Mononuclear cell (primary cell): Measurements from ENCODE around the gene WDR82. TPM values are rescaled to one million over a fixed set of nuclear protein-coding genes. Genes with fewer than 3 reads are reported as not detected.

Experiments
- H3K27me3 ChIP-seq: 2 replicates; pipeline ENCODE4 v1.6.0; 2011; ENCODE audit warnings: low read length, control low read depth; ENCODE audit not compliant: insufficient read depth
- H3K4me1 ChIP-seq: 2 replicates; pipeline ENCODE4 v1.5.1; 2011; ENCODE audit warnings: mild to moderate bottlenecking, low read length, control low read depth; ENCODE audit not compliant: insufficient read depth
- H3K4me3 ChIP-seq: 2 replicates; pipeline ENCODE4 v1.5.1; 2011; ENCODE audit warnings: mild to moderate bottlenecking, low read length, moderate library complexity
- H3K9me3 ChIP-seq: 2 replicates; pipeline ENCODE4 v1.5.1; 2011; ENCODE audit warnings: low read depth, mild to moderate bottlenecking, control low read depth, low read length
- total RNA-seq: library from RNA; depleted of rRNA; stranded (reverse); fragments of >200 nt; gene quantifications from one replicate; pipeline ENCODE4 v1.2.3, GENCODE V29; 2012

Gene WDR82
- total RNA-seq, 1 donor = 85.5 TPM

GRCh38 chr3:52232279-52233107 lies 46.0 kb downstream of the WDR82 start:
- Histone ChIP-seq H3K27me3 (no peaks in the 10 kb centered on the region), H3K4me3 (no peak overlapping the region), H3K4me1 (peaks cover 56% of the 10 kb centered on the region), H3K9me3 (no peaks in the 10 kb centered on the region)

- Histone ChIP-seq H3K4me3 (no peak overlapping the region), H3K9me3 (no peaks in the 10 kb centered on the region), H3K4me1 (peaks cover 54% of the 10 kb centered on the region), H3K27me3 (no peaks in the 10 kb centered on the region)
These were observed 46.8 kb downstream of the WDR82 start for GRCh38 chr3:52231502-52232278.

- Histone ChIP-seq H3K4me1 (peaks cover 54% of the 10 kb centered on the region), H3K27me3 (no peaks in the 10 kb centered on the region)
These were observed 47.5 kb downstream of the WDR82 start for GRCh38 chr3:52230889-52231499.

GRCh38 chr3:52230461-52230860 lies 48.0 kb downstream of the WDR82 start:
- Histone ChIP-seq H3K9me3 (no peaks in the 10 kb centered on the region), H3K4me1 (peaks cover 54% of the 10 kb centered on the region), H3K27me3 (no peaks in the 10 kb centered on the region), H3K4me3 (no peak overlapping the region)

More at GRCh38 chr3:52230889-52231499, 47.5 kb downstream of the WDR82 start:
- no peaks in the 10 kb centered on the region for H3K9me3 ChIP-seq
- H3K4me3 ChIP-seq = no peak overlapping the region

- Histone ChIP-seq H3K4me1 (peaks cover 54% of the 10 kb centered on the region), H3K9me3 (no peaks in the 10 kb centered on the region), H3K27me3 (no peaks in the 10 kb centered on the region), H3K4me3 (no peak overlapping the region)
These were observed 48.8 kb downstream of the WDR82 start for GRCh38 chr3:52229656-52230055.

GRCh38 chr3:52228751-52229291 lies 49.6 kb downstream of the WDR82 start:
- no peak overlapping the region for H3K4me3 ChIP-seq
- no peaks in the 10 kb centered on the region for H3K9me3 ChIP-seq
- peaks cover 54% of the 10 kb centered on the region for H3K4me1 ChIP-seq
- H3K27me3 ChIP-seq = no peaks in the 10 kb centered on the region

- Histone ChIP-seq H3K9me3 (no peaks in the 10 kb centered on the region), H3K4me3 (no peak overlapping the region), H3K27me3 (no peaks in the 10 kb centered on the region), H3K4me1 (peaks cover 52% of the 10 kb centered on the region)
These were observed 50.2 kb downstream of the WDR82 start for GRCh38 chr3:52228266-52228665.

- H3K27me3 ChIP-seq = no peaks in the 10 kb centered on the region
- H3K4me1 ChIP-seq = peaks cover 51% of the 10 kb centered on the region
- H3K9me3 ChIP-seq = no peaks in the 10 kb centered on the region
- H3K4me3 ChIP-seq = no peak overlapping the region
These were observed 50.7 kb downstream of the WDR82 start for GRCh38 chr3:52227766-52228165.

- H3K4me1 ChIP-seq = peaks cover 50% of the 10 kb centered on the region
These were observed 51.3 kb downstream of the WDR82 start for GRCh38 chr3:52227117-52227516.

GRCh38 chr3:52226229-52226817 lies 52.1 kb downstream of the WDR82 start:
- peaks cover 49% of the 10 kb centered on the region for H3K4me1 ChIP-seq
- H3K9me3 ChIP-seq = no peaks in the 10 kb centered on the region
- H3K27me3 ChIP-seq = no peaks in the 10 kb centered on the region
- no peak overlapping the region for H3K4me3 ChIP-seq

More at GRCh38 chr3:52227117-52227516, 51.3 kb downstream of the WDR82 start:
- Histone ChIP-seq H3K9me3 (no peaks in the 10 kb centered on the region), H3K4me3 (no peak overlapping the region), H3K27me3 (no peaks in the 10 kb centered on the region)

GRCh38 chr3:52225452-52226228 lies 52.8 kb downstream of the WDR82 start, which contains the start of gene TLR9:
Gene TLR9 (minus strand): TSS chr3:52225645. CDS start chr3:52225529, 116 bp downstream.
- Histone ChIP-seq H3K4me1 (peaks cover 54% of the 10 kb centered on the region), H3K9me3 (no peaks in the 10 kb centered on the region), H3K27me3 (no peaks in the 10 kb centered on the region), H3K4me3 (peak within 1 kb of the TSS; percentile 16)

- Histone ChIP-seq H3K4me3 (no peak overlapping the region), H3K4me1 (peaks cover 71% of the 10 kb centered on the region), H3K9me3 (no peaks in the 10 kb centered on the region)
These were observed 54.7 kb downstream of the WDR82 start for GRCh38 chr3:52223449-52224408.

More at GRCh38 chr3:52223449-52224408, 54.7 kb downstream of the WDR82 start:
- H3K27me3 ChIP-seq = no peaks in the 10 kb centered on the region
